Ovary (tissue), 3 donors: Measurements from ENCODE around the gene TMEM11.

ENCODE experiments used
- CTCF ChIP-seq, 3 donors: fragments of 450-650 bp in 2 of 3; fragments of 200-600 bp in 1 of 3; IDR thresholded peaks; one replicate each; pipeline versions ENCODE4 v1.5.1 to v1.8.0; 2016 to 2022; ENCODE audit warnings: antibody characterized with exemption in 3 of 3, mild to moderate bottlenecking in 1 of 3
- EP300 ChIP-seq: sonication (generic); formaldehyde crosslinking; IDR thresholded peaks from one replicate; pipeline ENCODE4 v1.6.1; 2017; ENCODE audit warnings: antibody characterized with exemption
- POLR2A ChIP-seq: fragments of 450-650 bp; IDR thresholded peaks from one replicate; pipeline ENCODE4 v1.6.1; 2017; ENCODE audit warnings: antibody characterized with exemption, mild to moderate bottlenecking, moderate library complexity
- donor health status: DM: no; HTN: no; CAD: no.

- no peak for TF ChIP-seq CTCF (IDR thresholded peaks at IDR 0.05)
- no peak for TF ChIP-seq POLR2A
- TF ChIP-seq EP300: no peak
These were observed 32.7 kb upstream of the TMEM11 start for GRCh38 chr17:21246698-21247097.
